Right lobe of liver (tissue), 6 donors: ENCODE data around the gene ZFPM1. TPM values are rescaled to one million over a fixed set of nuclear protein-coding genes. Genes with fewer than 3 reads are reported as not detected.
A peak's percentile ranks its signal among the peaks of the same experiment; 100 is the strongest.

Experiments
- ATAC-seq, 4 donors: fragments of 200-7000 bp; cut with Tn5 transposase; one replicate each; pipeline ENCODE4 v1.9.1; 2020; ENCODE audit warnings: mild to moderate bottlenecking in 4 of 4, moderate library complexity in 4 of 4
- DNase-seq, 3 donors: peaks; one replicate each; pipeline ENCODE4 v3.0.0-alpha.2; 2020
- H3K27ac ChIP-seq, 3 donors: fragments of 200-600 bp; one replicate each; pipeline ENCODE4 v1.8.0; 2022
- H3K27me3 ChIP-seq, 2 donors: fragments of 200-600 bp; one replicate each; pipeline ENCODE4 v1.8.0; 2022
- H3K36me3 ChIP-seq, 4 donors: fragments of 200-600 bp; sonication (generic) in 1 of 4; one replicate each; pipeline versions ENCODE4 v1.5.1 to v1.8.0; 2017 to 2022; ENCODE audit warnings: control low read depth in 1 of 4
- H3K4me1 ChIP-seq, 4 donors: fragments of 200-600 bp; sonication (generic) in 1 of 4; one replicate each; pipeline versions ENCODE4 v1.5.1 to v1.8.0; 2017 to 2022; ENCODE audit warnings: control low read depth in 1 of 4
- H3K4me3 ChIP-seq, 3 donors: fragments of 200-600 bp; one replicate each; pipeline ENCODE4 v1.8.0; 2022
- H3K9me3 ChIP-seq, 4 donors: fragments of 200-600 bp; sonication (generic) in 1 of 4; one replicate each; pipeline versions ENCODE4 v1.5.1 to v1.8.0; 2017 to 2022; ENCODE audit warnings: control low read depth in 1 of 4
- POLR2A ChIP-seq: fragments of 450-650 bp; IDR thresholded peaks from one replicate; pipeline ENCODE4 v1.6.1; 2017; ENCODE audit warnings: antibody characterized with exemption, mild to moderate bottlenecking
- WGBS: methylation state at CpG from one replicate; pipeline ENCODE4 v1.1.6; 2018; ENCODE audit warnings: low coverage, low lambda C conversion rate; ENCODE audit not compliant: insufficient coverage; ENCODE audit errors: missing lambda C conversion rate; 5-methylcytosine and 5-hydroxymethylcytosine counted together
- intact Hi-C, 2 donors: fragments of 100-400 bp; cut with DNase I; formaldehyde crosslinking; loops; one replicate each; pipeline versions ENCODE4 v1.11.2 to v1.14.1; 2022
- total RNA-seq, 6 experiments: library from RNA; depleted of rRNA in 2 of 6; stranded (reverse); fragments of >200 nt in 2 of 6; fragmentation: NEBNext Ultra II Directional in 3 of 6; extraction: Animal tissue kit (Norgen Biotek cat#: 25700) in 3 of 6; gene quantifications; one replicate each; pipeline versions ENCODE4 v1.1.0 to v1.2.4, GENCODE V29; 2016 to 2023
- TF ChIP-seq, protein P1 (sequence below), 4 donors: fragments of 200-600 bp in 3 of 4; fragments of 450-650 bp in 1 of 4; IDR thresholded peaks; one replicate each; pipeline versions ENCODE4 v1.5.1 to v1.8.0; 2016 to 2022; ENCODE audit warnings: antibody characterized with exemption in 4 of 4, mild to moderate bottlenecking in 2 of 4
- donor health status: DM: no; HTN: yes; CAD: no.
- donor health status: DM: no; HTN: no; CAD: no.
- donor health status: DM: no; HTN: no; CAD: no.
- donor health status: DM: no; HTN: yes; CAD: no.
- donor health status: DM: no; HTN: yes; CAD: no.

ZFPM1 gene
- total RNA-seq, 6 experiments from 2014 or later = 3.8 to 15.5 (median 8.3) TPM

- no peak overlapping the region for H3K27ac ChIP-seq
- intact Hi-C loops = no loop called here
- no peak overlapping the region for H3K4me3 ChIP-seq
- H3K4me1 ChIP-seq = no peaks in the 10 kb centered on the region
- no peak for DNase-seq
- H3K36me3 ChIP-seq = no peaks in the 10 kb centered on the region
- no peak for TF ChIP-seq POLR2A
- TF ChIP-seq, protein P1, sequence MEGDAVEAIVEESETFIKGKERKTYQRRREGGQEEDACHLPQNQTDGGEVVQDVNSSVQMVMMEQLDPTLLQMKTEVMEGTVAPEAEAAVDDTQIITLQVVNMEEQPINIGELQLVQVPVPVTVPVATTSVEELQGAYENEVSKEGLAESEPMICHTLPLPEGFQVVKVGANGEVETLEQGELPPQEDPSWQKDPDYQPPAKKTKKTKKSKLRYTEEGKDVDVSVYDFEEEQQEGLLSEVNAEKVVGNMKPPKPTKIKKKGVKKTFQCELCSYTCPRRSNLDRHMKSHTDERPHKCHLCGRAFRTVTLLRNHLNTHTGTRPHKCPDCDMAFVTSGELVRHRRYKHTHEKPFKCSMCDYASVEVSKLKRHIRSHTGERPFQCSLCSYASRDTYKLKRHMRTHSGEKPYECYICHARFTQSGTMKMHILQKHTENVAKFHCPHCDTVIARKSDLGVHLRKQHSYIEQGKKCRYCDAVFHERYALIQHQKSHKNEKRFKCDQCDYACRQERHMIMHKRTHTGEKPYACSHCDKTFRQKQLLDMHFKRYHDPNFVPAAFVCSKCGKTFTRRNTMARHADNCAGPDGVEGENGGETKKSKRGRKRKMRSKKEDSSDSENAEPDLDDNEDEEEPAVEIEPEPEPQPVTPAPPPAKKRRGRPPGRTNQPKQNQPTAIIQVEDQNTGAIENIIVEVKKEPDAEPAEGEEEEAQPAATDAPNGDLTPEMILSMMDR (IDR thresholded peaks at IDR 0.05) = no peak
- no peak for ATAC-seq
- H3K9me3 ChIP-seq = no peaks in the 10 kb centered on the region
- WGBS = 84% methylated on average over 4 of the region's 11 CpGs
- no peaks in the 10 kb centered on the region for H3K27me3 ChIP-seq
Measured at GRCh38 chr16:88536510-88536909, 83.4 kb downstream of the ZFPM1 start.

GRCh38 chr16:88536971-88537751, 84.1 kb downstream of the ZFPM1 start:
- intact Hi-C loops = no loop called here
- ATAC-seq (peak in 3 of 4 donors; percentile 4 to 46 (median 29)), DNase-seq (no peak)
- Histone ChIP-seq H3K27ac (no peak overlapping the region), H3K4me1 (no peaks in the 10 kb centered on the region), H3K27me3 (no peaks in the 10 kb centered on the region), H3K36me3 (no peaks in the 10 kb centered on the region), H3K9me3 (no peaks in the 10 kb centered on the region), H3K4me3 (no peak overlapping the region)
- no peak for TF ChIP-seq POLR2A
- TF ChIP-seq, protein P1 (IDR thresholded peaks at IDR 0.05) = no peak
- WGBS = 73% methylated on average over 4 of the region's 31 CpGs

DNA sequence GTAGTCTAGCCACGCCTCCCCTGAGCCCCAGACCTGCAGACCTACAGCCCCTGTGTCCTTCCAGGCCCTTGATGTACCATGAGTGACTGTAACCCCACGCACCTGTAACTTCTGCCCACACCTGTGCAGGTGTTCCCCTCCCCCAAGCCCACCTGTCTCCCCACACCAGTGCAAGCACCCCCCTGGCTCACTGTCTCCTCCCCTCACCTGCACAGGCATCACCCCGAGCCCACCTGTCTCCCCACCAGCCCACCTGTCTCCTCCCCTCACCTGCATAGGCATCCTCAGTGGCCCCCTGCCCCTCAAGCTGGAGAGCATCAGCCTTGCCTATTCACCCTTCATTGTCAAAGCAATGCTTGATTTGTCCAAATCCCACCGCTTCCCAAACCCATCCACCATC, 84.8 kb downstream of the ZFPM1 start:
- Histone ChIP-seq H3K36me3 (no peaks in the 10 kb centered on the region), H3K27me3 (no peaks in the 10 kb centered on the region), H3K4me1 (no peaks in the 10 kb centered on the region), H3K4me3 (no peak overlapping the region), H3K27ac (no peak overlapping the region), H3K9me3 (no peaks in the 10 kb centered on the region)
- intact Hi-C loops = no loop called here
- no peak for TF ChIP-seq POLR2A
- TF ChIP-seq, protein P1 (IDR thresholded peaks at IDR 0.05) = no peak
- ATAC-seq = no peak
- 56% methylated on average over 3 of the region's 4 CpGs for WGBS
- DNase-seq = no peak

GRCh38 chr16:88538366-88539060, 85.4 kb downstream of the ZFPM1 start:
- 21% methylated on average over 11 of the region's 23 CpGs for WGBS
- Histone ChIP-seq H3K27me3 (no peaks in the 10 kb centered on the region), H3K27ac (no peak overlapping the region), H3K9me3 (peaks cover 0 to 5% (median under 1%) of the 10 kb centered on the region in 4 donors), H3K36me3 (no peaks in the 10 kb centered on the region), H3K4me1 (no peaks in the 10 kb centered on the region), H3K4me3 (no peak overlapping the region)
- intact Hi-C loops = no loop called here
- TF ChIP-seq POLR2A = no peak
- TF ChIP-seq, protein P1 (IDR thresholded peaks at IDR 0.05) = no peak
- ATAC-seq = peak in 2 of 4 donors; percentile 3 to 30
- DNase-seq = peak in 1 of 3 donors; percentile 44
